ENCODE measurements around the gene ACSL4. TPM values are rescaled to one million over a fixed set of nuclear protein-coding genes. Genes with fewer than 3 reads are reported as not detected.

The ACSL4 gene
- total and polyA plus RNA-seq, 9 of the 15 experiments (the other 6 are each of a cell fraction or from before 2014, with no cell fraction given): 9.8 to 35.1 (median 25.5) TPM

DNA sequence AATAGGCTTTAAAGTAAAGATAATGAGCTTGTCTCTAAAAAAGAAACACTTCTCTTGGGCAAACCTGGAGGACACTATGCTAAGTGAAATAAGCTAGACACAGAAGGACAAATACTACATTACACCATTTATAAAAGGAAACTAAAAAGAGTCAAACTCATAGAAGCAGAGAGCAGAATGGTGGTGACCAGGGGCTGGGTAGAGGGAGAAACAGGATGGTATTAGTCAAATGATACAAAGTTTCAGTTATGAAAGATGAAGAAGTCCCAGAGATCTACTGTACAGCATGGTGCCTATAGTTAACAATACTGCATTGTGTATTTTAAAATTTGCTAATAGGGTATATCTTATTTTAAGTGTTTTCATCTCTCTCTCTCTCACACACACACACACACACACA is 28.5 kb downstream of the ACSL4 start:
- H3K27me3 ChIP-seq (ENCODE audit: control insufficient read depth in 2 of 2, insufficient read depth in 2 of 2, low read length in 2 of 2): no peaks in the 10 kb centered on the region
- H3K27ac ChIP-seq (ENCODE audit: extremely low read depth, low read depth, low read length): no peak overlapping the region
- ATAC-seq (no peak), DNase-seq (ENCODE audit: extremely low read depth in 1 of 4, low spot score in 3 of 4) (no peak), FAIRE-seq (no peak)
- no peaks in the 10 kb centered on the region for H3K9me3 ChIP-seq (replicated peaks; ENCODE audit: control insufficient read depth, insufficient read depth, low read depth, low read length)
- no peaks in the 10 kb centered on the region; a peak in 1 of 5 replicates for H3K4me1 ChIP-seq (replicated peaks in 1 of 2; ENCODE audit: control insufficient read depth in 2 of 2, insufficient read depth in 2 of 2, low read length in 2 of 2)
- H2AFZ ChIP-seq (ENCODE audit: low read depth, low read length): no peak overlapping the region
- H3K4me3 ChIP-seq: no peak overlapping the region
- CTCF ChIA-PET (ENCODE audit: low intra/inter-chr PET ratio): no interaction called here
- intact Hi-C loops (cut with micrococcal nuclease): no loop called here
- H3K36me3 ChIP-seq (ENCODE audit: control insufficient read depth, insufficient read depth, low read length): 0 out of 3 replicates have a peak, but pooled peaks cover 2% of the 10 kb centered on the region
- no peaks in the 10 kb centered on the region for H3K9me1 ChIP-seq (ENCODE audit: control insufficient read depth, insufficient read depth, low read length)
- H3K79me2 ChIP-seq (ENCODE audit: control insufficient read depth, insufficient read depth, low read length): peaks cover 74% of the 10 kb centered on the region
- BruUV-seq (replicated peaks): no TSS peak
- no peaks in the 10 kb centered on the region for H4K20me1 ChIP-seq (replicated peaks; ENCODE audit: control insufficient read depth, insufficient read depth, low read length)
- in situ Hi-C loops (cut with MboI): no loop called here
- H3K4me2 ChIP-seq (ENCODE audit: insufficient read depth, low read length): no peak overlapping the region
- POLR2A ChIA-PET: interaction anchor here (1.6 kb wide), 1 partner anchor 8 kb away, joined by 3 read pairs; no protein-coding TSS in a partner anchor
- no peak overlapping the region for H3K9ac ChIP-seq (ENCODE audit: insufficient read depth in 1 of 2, low read depth in 2 of 2, low read length in 2 of 2)
- no peak for TF ChIP-seq XRCC3 (IDR thresholded peaks at IDR 0.05)
- TF ChIP-seq ZNF354B (CRISPR knock-in tag; IDR thresholded peaks at IDR 0.05): no peak
- no peak for TF ChIP-seq MAZ (CRISPR knock-in tag; conservative IDR thresholded peaks at IDR 0.05 in 1 of 2, IDR thresholded peaks at IDR 0.05 in 1 of 2)
- TF ChIP-seq RHOXF2B (CRISPR knock-in tag; conservative IDR thresholded peaks at IDR 0.05): no peak
- TF ChIP-seq, protein P1, sequence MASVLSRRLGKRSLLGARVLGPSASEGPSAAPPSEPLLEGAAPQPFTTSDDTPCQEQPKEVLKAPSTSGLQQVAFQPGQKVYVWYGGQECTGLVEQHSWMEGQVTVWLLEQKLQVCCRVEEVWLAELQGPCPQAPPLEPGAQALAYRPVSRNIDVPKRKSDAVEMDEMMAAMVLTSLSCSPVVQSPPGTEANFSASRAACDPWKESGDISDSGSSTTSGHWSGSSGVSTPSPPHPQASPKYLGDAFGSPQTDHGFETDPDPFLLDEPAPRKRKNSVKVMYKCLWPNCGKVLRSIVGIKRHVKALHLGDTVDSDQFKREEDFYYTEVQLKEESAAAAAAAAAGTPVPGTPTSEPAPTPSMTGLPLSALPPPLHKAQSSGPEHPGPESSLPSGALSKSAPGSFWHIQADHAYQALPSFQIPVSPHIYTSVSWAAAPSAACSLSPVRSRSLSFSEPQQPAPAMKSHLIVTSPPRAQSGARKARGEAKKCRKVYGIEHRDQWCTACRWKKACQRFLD (CRISPR knock-in tag; IDR thresholded peaks at IDR 0.05): no peak
- TF ChIP-seq TARDBP (IDR thresholded peaks at IDR 0.05): no peak
- no peak for TF ChIP-seq ZEB2 (IDR thresholded peaks at IDR 0.05)
- no peak for TF ChIP-seq L3MBTL2 (IDR thresholded peaks at IDR 0.05)
- no peak for TF ChIP-seq CHD4 (IDR thresholded peaks at IDR 0.05; ENCODE audit: insufficient read depth, insufficient replicate concordance, low read depth, low read length, poor library complexity, severe bottlenecking)
- TF ChIP-seq DMBX1 (CRISPR knock-in tag; IDR thresholded peaks at IDR 0.05; ENCODE audit: borderline replicate concordance): no peak
- no peak for TF ChIP-seq MYNN (IDR thresholded peaks at IDR 0.05)
- TF ChIP-seq MYNN (CRISPR knock-in tag; IDR thresholded peaks at IDR 0.05): no peak
- no peak for TF ChIP-seq LARP7 (IDR thresholded peaks at IDR 0.05)
- TF ChIP-seq POLR3G (IDR thresholded peaks at IDR 0.05; ENCODE audit: extremely low read depth, insufficient read length, insufficient replicate concordance): no peak
- TF ChIP-seq PHF8 (IDR thresholded peaks at IDR 0.05; ENCODE audit: borderline replicate concordance, low read length): no peak
- no peak for TF ChIP-seq ZNF263 (CRISPR knock-in tag; IDR thresholded peaks at IDR 0.05; ENCODE audit: borderline replicate concordance)
